ENCODE measurements around the gene LRRC4C. TPM values are rescaled to one million over a fixed set of nuclear protein-coding genes. Genes with fewer than 3 reads are reported as not detected.
"Not testable (repeated sequence)": the region's sequence is repeated elsewhere in the genome, so short reads cannot be mapped to it uniquely, and the experiment has no call there.

The LRRC4C gene
- total and polyA plus RNA-seq, 4 experiments from 2014 or later, result not detected

DNA sequence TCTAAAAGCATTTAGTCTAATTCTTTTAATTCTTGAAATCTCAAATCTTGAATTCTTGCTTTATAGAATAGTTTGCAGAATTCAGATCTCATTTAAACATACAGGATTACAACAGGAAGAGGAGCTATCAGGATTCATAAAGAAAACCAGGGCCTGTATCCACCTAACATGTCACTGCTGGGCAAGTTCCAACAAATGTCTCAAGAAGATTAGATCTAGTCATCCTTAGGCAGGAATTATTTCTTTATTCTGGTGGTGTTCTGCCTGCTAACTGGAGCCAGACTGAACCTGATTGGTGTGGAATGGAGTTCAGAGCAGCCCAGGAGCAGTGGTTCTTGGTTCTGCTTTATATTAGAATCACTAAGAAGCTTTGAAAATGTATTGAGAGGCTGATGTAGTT lies 500.7 kb downstream of the LRRC4C start:
- no peaks in the 10 kb centered on the region for H3K36me3 ChIP-seq (ENCODE audit: insufficient read depth, low read length)
- H3K4me1 ChIP-seq (ENCODE audit: insufficient read depth, low read length), result no peaks in the 10 kb centered on the region
- ChIA-PET POLR2A (ENCODE audit: partially characterized antibody) (no interaction called here), CTCF (ENCODE audit: partially characterized antibody) (no interaction called here)
- H3K4me3 ChIP-seq (ENCODE audit: low read length in 2 of 2), result no peak overlapping the region
- Mint-ChIP-seq H3K27ac (no peak overlapping the region), H3K27me3 (no peaks in the 10 kb centered on the region), H3K4me1 (no peaks in the 10 kb centered on the region), H3K36me3 (no peaks in the 10 kb centered on the region), H3K9me3 (peaks cover 4 to 29% (median 9%) of the 10 kb centered on the region in 8 donors), H3K4me3 (no peak overlapping the region)
- no peak for DNase-seq
- no peaks in the 10 kb centered on the region for H3K27me3 ChIP-seq (ENCODE audit: insufficient read depth, low read length)
- intact Hi-C loops (cut with micrococcal nuclease), result no loop called here
- H3K9me3 ChIP-seq (ENCODE audit: control insufficient read depth in 1 of 2, low read length in 2 of 2), result no peaks in the 10 kb centered on the region
- no peak overlapping the region for H3K27ac ChIP-seq (ENCODE audit: low read depth, low read length)

DNA sequence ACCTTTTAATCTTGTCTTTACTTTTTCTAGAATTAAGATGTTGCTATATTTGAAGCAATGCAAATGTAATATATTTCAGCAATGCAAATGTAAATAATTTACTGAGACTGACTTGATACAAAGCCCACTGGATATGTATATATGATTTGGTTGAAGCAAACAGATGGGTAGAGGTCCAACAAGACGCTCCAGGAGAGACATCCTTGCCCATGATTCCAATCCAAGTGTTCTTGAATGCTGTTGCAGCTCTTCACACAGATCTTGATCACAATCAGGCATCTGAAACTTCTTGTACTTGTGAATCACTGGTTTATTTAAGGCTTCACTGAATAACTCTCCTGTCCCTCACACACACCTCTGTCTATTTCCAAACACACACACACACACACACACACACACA lies 507.0 kb downstream of the LRRC4C start:
- Mint-ChIP-seq H3K4me3 (no peak overlapping the region), H3K4me1 (no peaks in the 10 kb centered on the region), H3K9me3 (peaks cover 5 to 35% (median 10%) of the 10 kb centered on the region in 8 donors), H3K36me3 (no peaks in the 10 kb centered on the region), H3K27me3 (no peaks in the 10 kb centered on the region), H3K27ac (no peak overlapping the region)
- H3K9me3 ChIP-seq (ENCODE audit: control insufficient read depth in 1 of 2, low read length in 2 of 2), result no peaks in the 10 kb centered on the region
- ChIA-PET CTCF (ENCODE audit: partially characterized antibody) (no interaction called here), POLR2A (ENCODE audit: partially characterized antibody) (no interaction called here)
- H3K27me3 ChIP-seq (ENCODE audit: insufficient read depth, low read length), result no peaks in the 10 kb centered on the region
- no peaks in the 10 kb centered on the region for H3K36me3 ChIP-seq (ENCODE audit: insufficient read depth, low read length)
- no peaks in the 10 kb centered on the region for H3K4me1 ChIP-seq (ENCODE audit: insufficient read depth, low read length)
- DNase-seq, result no peak
- H3K27ac ChIP-seq (ENCODE audit: low read depth, low read length), result no peak overlapping the region
- intact Hi-C loops (cut with micrococcal nuclease), result no loop called here
- no peak overlapping the region for H3K4me3 ChIP-seq (ENCODE audit: low read length in 2 of 2)

DNA sequence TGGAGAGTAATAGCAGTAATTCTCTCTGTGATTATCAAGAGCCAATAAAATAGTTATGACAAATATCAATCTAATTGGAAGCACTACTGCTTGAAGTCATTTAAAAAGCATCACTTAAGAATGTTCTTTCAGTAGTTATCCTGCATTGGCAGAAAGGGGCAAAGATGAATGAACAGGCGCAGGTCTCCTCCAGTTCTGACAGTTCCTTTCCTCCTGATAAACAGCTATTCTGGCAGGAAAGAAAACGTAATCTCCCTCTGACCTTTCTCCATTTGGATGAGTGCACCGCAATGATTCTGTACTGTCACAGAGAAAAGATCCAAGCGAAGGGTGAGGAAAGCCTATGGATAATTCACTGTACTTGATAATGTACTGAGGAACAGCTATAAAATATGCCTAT lies 521.5 kb downstream of the LRRC4C start:
- H3K27me3 Mint-ChIP-seq, result no peaks in the 10 kb centered on the region
- intact Hi-C loops (cut with micrococcal nuclease), result no loop called here
- ChIA-PET POLR2A (ENCODE audit: partially characterized antibody) (no interaction called here), CTCF (ENCODE audit: partially characterized antibody) (no interaction called here)
- no peak overlapping the region for H3K4me3 Mint-ChIP-seq
- Histone ChIP-seq H3K9me3 (ENCODE audit: control insufficient read depth in 1 of 2, low read length in 2 of 2) (no peaks in the 10 kb centered on the region), H3K27me3 (ENCODE audit: insufficient read depth, low read length) (no peaks in the 10 kb centered on the region), H3K36me3 (ENCODE audit: insufficient read depth, low read length) (no peaks in the 10 kb centered on the region), H3K27ac (ENCODE audit: low read depth, low read length) (no peak overlapping the region), H3K4me1 (ENCODE audit: insufficient read depth, low read length) (no peaks in the 10 kb centered on the region), H3K4me3 (ENCODE audit: low read length in 2 of 2) (no peak overlapping the region)
- no peak overlapping the region for H3K27ac Mint-ChIP-seq
- no peaks in the 10 kb centered on the region for H3K36me3 Mint-ChIP-seq
- no peak for DNase-seq
- H3K9me3 Mint-ChIP-seq, result peaks cover 3 to 37% (median 13%) of the 10 kb centered on the region in 8 donors
- H3K4me1 Mint-ChIP-seq, result no peaks in the 10 kb centered on the region

DNA sequence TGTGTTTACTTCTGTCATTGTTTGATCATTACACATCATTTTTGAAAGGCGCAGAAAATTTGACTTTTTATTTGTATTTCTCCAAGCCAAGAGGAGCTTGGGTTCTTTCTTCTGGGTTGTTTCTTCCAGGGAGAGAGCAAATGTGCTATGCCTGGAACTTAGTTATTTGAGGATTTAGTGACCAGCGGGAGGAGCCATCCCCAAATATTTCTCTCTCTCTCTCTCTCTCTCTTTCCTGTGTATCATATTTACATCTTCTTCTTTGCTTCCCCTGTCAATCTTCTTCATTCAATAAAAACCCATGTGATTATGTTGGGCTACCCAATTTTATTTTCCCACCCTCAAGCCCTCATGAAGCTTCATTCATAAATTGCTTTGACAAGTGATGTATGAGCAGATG lies 534.5 kb downstream of the LRRC4C start:
- ChIA-PET CTCF (ENCODE audit: partially characterized antibody) (no interaction called here), POLR2A (ENCODE audit: partially characterized antibody) (no interaction called here)
- Histone ChIP-seq H3K36me3 (ENCODE audit: insufficient read depth, low read length) (no peaks in the 10 kb centered on the region), H3K4me3 (ENCODE audit: low read length in 2 of 2) (no peak overlapping the region), H3K27ac (ENCODE audit: low read depth, low read length) (no peak overlapping the region), H3K27me3 (ENCODE audit: insufficient read depth, low read length) (no peaks in the 10 kb centered on the region), H3K9me3 (ENCODE audit: control insufficient read depth in 1 of 2, low read length in 2 of 2) (no peaks in the 10 kb centered on the region), H3K4me1 (ENCODE audit: insufficient read depth, low read length) (no peaks in the 10 kb centered on the region)
- intact Hi-C loops (cut with micrococcal nuclease), result no loop called here
- Mint-ChIP-seq H3K36me3 (no peaks in the 10 kb centered on the region), H3K27me3 (no peaks in the 10 kb centered on the region), H3K4me3 (no peak overlapping the region), H3K27ac (no peak overlapping the region), H3K4me1 (no peaks in the 10 kb centered on the region), H3K9me3 (peaks cover 0 to 26% (median 12%) of the 10 kb centered on the region in 8 donors)
- no peak for DNase-seq

DNA sequence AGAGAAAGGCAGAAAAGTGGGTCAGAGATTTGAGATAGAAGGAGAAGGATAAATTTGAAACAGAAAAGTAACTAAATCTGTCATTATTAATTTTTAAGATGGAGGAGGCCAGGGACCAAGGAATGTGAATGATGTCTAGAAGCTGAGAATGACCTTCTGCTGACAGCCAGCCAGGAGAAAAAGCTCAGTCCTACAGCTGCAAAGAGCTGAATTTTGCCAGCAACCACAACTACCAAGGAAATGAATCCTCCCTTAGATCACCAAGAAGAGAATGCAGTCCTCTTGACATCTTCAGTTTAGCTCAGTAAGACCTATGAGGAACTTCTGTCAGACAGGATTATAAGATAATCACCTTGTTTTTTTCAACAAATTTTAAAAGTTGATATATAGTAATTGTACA lies 538.2 kb downstream of the LRRC4C start:
- H3K4me3 ChIP-seq (ENCODE audit: low read length in 2 of 2), result no peak overlapping the region
- no peak overlapping the region for H3K27ac ChIP-seq (ENCODE audit: low read depth, low read length)
- Mint-ChIP-seq H3K4me1 (no peaks in the 10 kb centered on the region), H3K36me3 (no peaks in the 10 kb centered on the region), H3K9me3 (peaks cover 0 to 28% (median 11%) of the 10 kb centered on the region in 8 donors), H3K4me3 (no peak overlapping the region), H3K27me3 (no peaks in the 10 kb centered on the region), H3K27ac (no peak overlapping the region)
- peaks cover 0 to 3% of the 10 kb centered on the region in 2 donors for H3K9me3 ChIP-seq (ENCODE audit: control insufficient read depth in 1 of 2, low read length in 2 of 2)
- H3K4me1 ChIP-seq (ENCODE audit: insufficient read depth, low read length), result no peaks in the 10 kb centered on the region
- H3K27me3 ChIP-seq (ENCODE audit: insufficient read depth, low read length), result no peaks in the 10 kb centered on the region
- DNase-seq, result no peak
- ChIA-PET CTCF (ENCODE audit: partially characterized antibody) (no interaction called here), POLR2A (ENCODE audit: partially characterized antibody) (no interaction called here)
- intact Hi-C loops (cut with micrococcal nuclease), result no loop called here
- no peaks in the 10 kb centered on the region for H3K36me3 ChIP-seq (ENCODE audit: insufficient read depth, low read length)

DNA sequence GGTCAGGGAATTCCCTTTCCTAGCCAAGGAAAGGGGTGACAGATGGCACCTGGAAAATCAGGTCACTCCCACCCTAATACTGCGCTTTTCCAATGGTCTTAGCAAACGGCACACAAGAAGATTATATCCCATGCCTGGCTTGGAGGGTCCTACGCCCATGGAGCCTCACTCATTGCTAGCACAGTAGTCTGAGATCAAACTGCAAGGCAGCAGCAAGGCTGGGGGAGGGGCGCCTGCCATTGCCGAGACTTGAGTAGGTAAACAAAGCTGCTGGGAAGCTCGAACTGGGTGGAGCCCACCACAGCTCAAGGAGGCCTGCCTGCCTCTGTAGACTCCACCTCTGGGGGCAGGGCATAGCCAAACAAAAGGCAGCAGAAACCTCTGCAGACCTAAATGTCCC lies 548.7 kb downstream of the LRRC4C start:
- H3K36me3 Mint-ChIP-seq; intact Hi-C loops (cut with micrococcal nuclease); H3K27ac ChIP-seq (ENCODE audit: low read depth, low read length); H3K27ac Mint-ChIP-seq; H3K4me1 Mint-ChIP-seq; DNase-seq; POLR2A ChIA-PET (ENCODE audit: partially characterized antibody); H3K4me1 ChIP-seq (ENCODE audit: insufficient read depth, low read length); H3K9me3 ChIP-seq (ENCODE audit: control insufficient read depth in 1 of 2, low read length in 2 of 2); H3K36me3 ChIP-seq (ENCODE audit: insufficient read depth, low read length); H3K4me3 ChIP-seq (ENCODE audit: low read length in 2 of 2); H3K4me3 Mint-ChIP-seq; H3K27me3 ChIP-seq (ENCODE audit: insufficient read depth, low read length); H3K27me3 Mint-ChIP-seq; CTCF ChIA-PET (ENCODE audit: partially characterized antibody): not testable (repeated sequence)
- peaks cover 3 to 41% (median 21%) of the 10 kb centered on the region in 8 donors for H3K9me3 Mint-ChIP-seq

DNA sequence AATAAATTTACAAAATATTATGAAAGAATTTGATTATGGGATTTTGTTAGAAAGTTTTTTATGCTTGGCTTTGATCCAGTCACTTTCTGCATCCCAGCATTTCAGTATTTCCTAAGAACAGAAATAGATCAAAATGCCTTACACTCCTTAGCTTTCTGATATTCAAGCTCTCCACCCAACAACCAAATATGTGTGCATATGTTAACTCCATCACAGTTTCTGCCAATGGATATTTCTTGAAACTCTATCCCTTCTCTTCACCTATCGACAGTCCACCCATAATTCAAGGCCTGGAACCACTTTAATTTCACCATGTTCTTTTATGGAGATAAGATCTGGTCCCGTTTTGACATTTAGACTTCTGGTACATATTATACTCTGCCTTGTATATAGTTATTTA lies 565.0 kb downstream of the LRRC4C start:
- Mint-ChIP-seq H3K27ac (no peak overlapping the region), H3K4me1 (no peaks in the 10 kb centered on the region), H3K27me3 (no peaks in the 10 kb centered on the region), H3K9me3 (peaks cover 0 to 22% (median 11%) of the 10 kb centered on the region in 8 donors), H3K4me3 (no peak overlapping the region), H3K36me3 (no peaks in the 10 kb centered on the region)
- intact Hi-C loops (cut with micrococcal nuclease), result no loop called here
- Histone ChIP-seq H3K27ac (ENCODE audit: low read depth, low read length) (no peak overlapping the region), H3K27me3 (ENCODE audit: insufficient read depth, low read length) (no peaks in the 10 kb centered on the region), H3K4me3 (ENCODE audit: low read length in 2 of 2) (no peak overlapping the region), H3K9me3 (ENCODE audit: control insufficient read depth in 1 of 2, low read length in 2 of 2) (no peaks in the 10 kb centered on the region), H3K4me1 (ENCODE audit: insufficient read depth, low read length) (no peaks in the 10 kb centered on the region), H3K36me3 (ENCODE audit: insufficient read depth, low read length) (no peaks in the 10 kb centered on the region)
- ChIA-PET POLR2A (ENCODE audit: partially characterized antibody) (no interaction called here), CTCF (ENCODE audit: partially characterized antibody) (no interaction called here)
- DNase-seq, result no peak

DNA sequence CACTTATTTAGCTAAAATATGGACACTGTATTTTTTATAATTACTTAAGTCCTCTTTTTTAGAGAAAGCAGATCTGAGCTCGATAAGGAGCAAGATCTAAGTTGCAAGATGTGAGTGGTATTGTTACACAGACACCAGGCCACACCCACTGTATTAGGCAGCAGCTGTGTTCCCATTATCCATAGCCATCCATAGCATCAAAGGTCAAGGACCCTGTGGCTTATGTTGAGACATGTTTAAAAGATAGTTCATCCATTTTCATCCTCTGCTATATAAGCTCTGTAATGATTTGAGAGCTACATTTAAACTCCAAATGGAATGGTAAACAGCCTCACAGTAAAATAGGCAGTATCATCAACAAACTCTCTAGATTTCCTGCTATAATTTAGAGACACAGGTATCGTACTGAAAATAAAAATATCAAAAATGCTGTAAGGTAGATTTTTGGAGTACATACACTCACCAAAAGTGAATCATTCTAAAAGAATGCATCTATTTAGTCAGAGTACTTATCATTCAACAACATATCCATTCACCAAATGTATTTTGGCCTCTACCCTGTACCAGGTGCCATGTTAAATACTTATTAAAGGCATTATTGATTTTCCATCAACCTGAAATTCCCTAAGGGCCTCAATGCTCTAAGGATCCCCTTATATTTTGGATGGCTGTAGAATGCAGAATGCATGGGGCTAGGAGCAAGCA lies 574.0 kb downstream of the LRRC4C start:
- peaks cover 0 to 16% (median 8%) of the 10 kb centered on the region in 8 donors for H3K9me3 Mint-ChIP-seq
- no peaks in the 10 kb centered on the region for H3K36me3 Mint-ChIP-seq
- no peak overlapping the region for H3K4me3 Mint-ChIP-seq
- Histone ChIP-seq H3K4me1 (ENCODE audit: insufficient read depth, low read length) (no peaks in the 10 kb centered on the region), H3K36me3 (ENCODE audit: insufficient read depth, low read length) (no peaks in the 10 kb centered on the region), H3K4me3 (ENCODE audit: low read length in 2 of 2) (no peak overlapping the region), H3K27ac (ENCODE audit: low read depth, low read length) (no peak overlapping the region), H3K27me3 (ENCODE audit: insufficient read depth, low read length) (no peaks in the 10 kb centered on the region), H3K9me3 (ENCODE audit: control insufficient read depth in 1 of 2, low read length in 2 of 2) (no peaks in the 10 kb centered on the region)
- ChIA-PET CTCF (ENCODE audit: partially characterized antibody) (no interaction called here), POLR2A (ENCODE audit: partially characterized antibody) (no interaction called here)
- H3K4me1 Mint-ChIP-seq, result no peaks in the 10 kb centered on the region
- no peak overlapping the region for H3K27ac Mint-ChIP-seq
- intact Hi-C loops (cut with micrococcal nuclease), result no loop called here
- DNase-seq, result no peak
- no peaks in the 10 kb centered on the region for H3K27me3 Mint-ChIP-seq
